HG03095 (cell line): ENCODE measurements around the gene HELZ.
"Not testable (repeated sequence)": the region's sequence is repeated elsewhere in the genome, so short reads cannot be mapped to it uniquely, and the experiment has no call there.

Experiments
- ATAC-seq: cut with Tn5 transposase; IDR thresholded peaks from one replicate; pipeline ENCODE4 v1.9.1; 2021; ENCODE audit warnings: moderate library complexity; ENCODE audit not compliant: unreplicated experiment

The HELZ gene

GRCh38 chr17:67151717-67152116 lies 93.3 kb downstream of the HELZ start:
- no peak for ATAC-seq

- no peak for ATAC-seq
Observed at GRCh38 chr17:67150826-67151225, 94.2 kb downstream of the HELZ start.

- ATAC-seq = no peak
Observed at GRCh38 chr17:67148352-67148751, 96.6 kb downstream of the HELZ start.

GRCh38 chr17:67145183-67145805 lies 99.7 kb downstream of the HELZ start:
- ATAC-seq = no peak

- ATAC-seq = no peak
Observed at GRCh38 chr17:67143318-67143717, 101.7 kb downstream of the HELZ start.

- not testable (repeated sequence) for ATAC-seq
Observed at GRCh38 chr17:67142030-67142429, 103.0 kb downstream of the HELZ start.

- ATAC-seq = no peak
Observed at GRCh38 chr17:67139784-67140665, 105.0 kb downstream of the HELZ start.

- no peak for ATAC-seq
Observed at GRCh38 chr17:67139289-67139688, 105.7 kb downstream of the HELZ start.

GRCh38 chr17:67138392-67138791 lies 106.6 kb downstream of the HELZ start:
- no peak for ATAC-seq

GRCh38 chr17:67137860-67138259 lies 107.1 kb downstream of the HELZ start:
- ATAC-seq = no peak

- no peak for ATAC-seq
Observed at GRCh38 chr17:67137026-67137370, 108.0 kb downstream of the HELZ start.

GRCh38 chr17:67136191-67137025 lies 108.6 kb downstream of the HELZ start:
- ATAC-seq = no peak

- no peak for ATAC-seq
Observed at GRCh38 chr17:67133161-67133560, 111.8 kb downstream of the HELZ start.

- ATAC-seq = no peak
Observed at GRCh38 chr17:67132366-67132765, 112.6 kb downstream of the HELZ start.

- ATAC-seq = no peak
Observed at GRCh38 chr17:67130768-67131167, 114.2 kb downstream of the HELZ start.

- no peak for ATAC-seq
Observed at GRCh38 chr17:67129283-67129682, 115.7 kb downstream of the HELZ start.

GRCh38 chr17:67128700-67129099 lies 116.3 kb downstream of the HELZ start:
- ATAC-seq = no peak

- ATAC-seq = no peak
Observed at GRCh38 chr17:67127925-67128324, 117.1 kb downstream of the HELZ start.

- ATAC-seq = no peak
Observed at GRCh38 chr17:67126983-67127382, 118.0 kb downstream of the HELZ start.

GRCh38 chr17:67126543-67126942 lies 118.5 kb downstream of the HELZ start:
- ATAC-seq = not testable (repeated sequence)

- no peak for ATAC-seq
Observed at GRCh38 chr17:67125924-67126323, 119.1 kb downstream of the HELZ start.

- ATAC-seq = no peak
Observed at GRCh38 chr17:67125417-67125816, 119.6 kb downstream of the HELZ start.
